IMR-90 (cell line): ENCODE measurements around the gene HIGD1C. TPM values are rescaled to one million over a fixed set of nuclear protein-coding genes. Genes with fewer than 3 reads are reported as not detected.

ENCODE experiments used
- ATAC-seq: fragments of 200-7000 bp; cut with Tn5 transposase; 2 replicates; pipeline ENCODE4 v1.9.1; 2020; ENCODE audit warnings: low read depth, mild to moderate bottlenecking, moderate library complexity
- BruUV-seq: library from RNA; stranded (reverse); fragments of 400-500 nt; replicated peaks from 2 replicates; lab custom pipeline; 2021; lab: Mats Ljungman, UMichigan
- CTCF ChIA-PET: fragments of 300-600 bp; formaldehyde crosslinking; extraction: SDS; loops from one replicate; lab custom pipeline; 2021; ENCODE audit warnings: antibody characterized with exemption; lab: Yijun Ruan, JAX
- POLR2A ChIA-PET: fragments of 300-600 bp; sonication (Branson Sonifier 250); formaldehyde crosslinking; loops from one replicate; lab custom pipeline; 2022; ENCODE audit warnings: antibody characterized with exemption; ENCODE audit not compliant: unreplicated experiment; lab: Charles Lee
- DNase-seq: peaks from one replicate; pipeline ENCODE4 v3.0.0; 2013
- H2AFZ ChIP-seq: replicated peaks from 2 replicates; pipeline ENCODE3; 2013; ENCODE audit warnings: low read length, mild to moderate bottlenecking; ENCODE audit not compliant: poor library complexity
- H2AK5ac ChIP-seq: 2 replicates; pipeline ENCODE4 v1.6.1; 2013; ENCODE audit warnings: low read depth, low read length, inconsistent platforms
- H2AK9ac ChIP-seq: replicated peaks from 2 replicates; pipeline ENCODE3; 2013; ENCODE audit warnings: mild to moderate bottlenecking, low read depth, low read length, moderate library complexity; ENCODE audit not compliant: poor library complexity
- H2BK120ac ChIP-seq: 2 replicates; pipeline ENCODE4 v1.6.1; 2013; ENCODE audit warnings: low read depth, low read length, inconsistent platforms
- H2BK15ac ChIP-seq: 3 replicates; pipeline ENCODE4 v1.6.1; 2013; ENCODE audit warnings: low read depth, low read length, inconsistent platforms
- H2BK20ac ChIP-seq: 2 replicates; pipeline ENCODE4 v1.6.1; 2013; ENCODE audit warnings: low read depth, mild to moderate bottlenecking, inconsistent platforms, low read length, moderate library complexity
- H2BK5ac ChIP-seq: 2 replicates; pipeline ENCODE4 v1.6.1; 2013; ENCODE audit warnings: mild to moderate bottlenecking, low read depth, low read length, inconsistent platforms; ENCODE audit not compliant: poor library complexity, severe bottlenecking
- H3K14ac ChIP-seq: replicated peaks from 2 replicates; pipeline ENCODE4 v1.6.1; 2013; ENCODE audit warnings: low read depth, low read length, inconsistent platforms
- H3K18ac ChIP-seq: 2 replicates; pipeline ENCODE4 v1.6.1; 2013; ENCODE audit warnings: low read depth, low read length, control low read depth
- H3K23ac ChIP-seq: 2 replicates; pipeline ENCODE4 v1.6.1; 2013; ENCODE audit warnings: low read depth, low read length, inconsistent platforms
- H3K27ac ChIP-seq: 2 replicates; pipeline ENCODE4 v1.5.1; 2013; ENCODE audit warnings: mild to moderate bottlenecking, control low read depth, low read length; ENCODE audit not compliant: insufficient read depth
- H3K27me3 ChIP-seq: 2 replicates; pipeline ENCODE4 v1.6.1; 2013; ENCODE audit warnings: low read length; ENCODE audit not compliant: control insufficient read depth, insufficient read depth
- H3K36me3 ChIP-seq: 2 replicates; pipeline ENCODE4 v1.6.1; 2013; ENCODE audit warnings: low read length, mixed read lengths; ENCODE audit not compliant: control insufficient read depth, insufficient read depth
- H3K4ac ChIP-seq: 2 replicates; pipeline ENCODE4 v1.6.1; 2013; ENCODE audit warnings: low read depth, low read length, inconsistent platforms
- H3K4me1 ChIP-seq: 2 replicates; pipeline ENCODE4 v1.6.1; 2013; ENCODE audit warnings: low read length, mixed read lengths; ENCODE audit not compliant: control insufficient read depth, insufficient read depth
- H3K4me2 ChIP-seq: 2 replicates; pipeline ENCODE4 v1.6.1; 2013; ENCODE audit warnings: low read depth, mild to moderate bottlenecking, control low read depth, low read length, moderate library complexity
- H3K4me3 ChIP-seq: 2 replicates; pipeline ENCODE4 v1.5.1; 2013; ENCODE audit warnings: low read depth, mild to moderate bottlenecking, control low read depth, low read length, moderate library complexity; ENCODE audit not compliant: insufficient read depth
- H3K56ac ChIP-seq: 2 replicates; pipeline ENCODE4 v1.6.1; 2013; ENCODE audit warnings: low read length, inconsistent platforms; ENCODE audit not compliant: insufficient read depth; ENCODE audit errors: extremely low read depth
- H3K79me1 ChIP-seq, 2 experiments: 2 replicates each; pipeline ENCODE4 v1.6.1; 2013; ENCODE audit warnings: low read length in 2 of 2, inconsistent platforms in 1 of 2, low read depth in 1 of 2
- H3K9ac ChIP-seq: 2 replicates; pipeline ENCODE4 v1.6.1; 2013; ENCODE audit warnings: low read depth, low read length, control low read depth
- H3K9me1 ChIP-seq: 2 replicates; pipeline ENCODE4 v1.6.1; 2013; ENCODE audit warnings: low read length, inconsistent platforms; ENCODE audit not compliant: insufficient read depth
- H3K9me3 ChIP-seq: 2 replicates; pipeline ENCODE4 v1.6.1; 2013; ENCODE audit warnings: low read length; ENCODE audit not compliant: control insufficient read depth, insufficient read depth
- H4K20me1 ChIP-seq: 2 replicates; pipeline ENCODE4 v1.6.1; 2013; ENCODE audit warnings: low read length, inconsistent platforms; ENCODE audit not compliant: insufficient read depth
- H4K5ac ChIP-seq: 2 replicates; pipeline ENCODE4 v1.6.1; 2013; ENCODE audit warnings: mild to moderate bottlenecking, low read depth, low read length, control low read depth
- H4K8ac ChIP-seq, 2 experiments: 2 replicates each; pipeline ENCODE4 v1.6.1; 2013; ENCODE audit warnings: low read depth in 2 of 2, low read length in 2 of 2, control low read depth in 1 of 2, inconsistent platforms in 1 of 2
- H4K91ac ChIP-seq: 2 replicates; pipeline ENCODE4 v1.6.1; 2013; ENCODE audit warnings: low read depth, low read length, inconsistent platforms; ENCODE audit not compliant: insufficient read depth
- CTCF ChIP-seq: conservative IDR thresholded peaks from 2 replicates; pipeline ENCODE4 v1.5.1; 2012; ENCODE audit warnings: mild to moderate bottlenecking, low read depth, low read length, improper control_type of control experiment
- MAFK ChIP-seq: IDR thresholded peaks from 2 replicates; pipeline ENCODE4 v1.6.1; 2012; ENCODE audit warnings: low read depth, low read length, improper control_type of control experiment
- WGBS, 2 experiments: methylation state at CpG; one replicate each; pipeline versions ENCODE4 v1.1.5 to v1.1.7; 2013; ENCODE audit warnings: missing lambda C conversion rate in 2 of 2; ENCODE audit not compliant: insufficient read length in 1 of 2; ENCODE audit errors: extremely low coverage in 2 of 2; 5-methylcytosine and 5-hydroxymethylcytosine counted together
- dilution Hi-C: fragments of 300-500 bp; cut with HindIII; formaldehyde crosslinking; loops from one replicate; pipeline ENCODE4 v1.14.3; 2018; ENCODE audit warnings: low sequenced_read_pairs; ENCODE audit not compliant: unreplicated experiment
- in situ Hi-C: fragments of 300-500 bp; cut with MboI; formaldehyde crosslinking; loops from 3 replicates; pipeline ENCODE4 v1.14.3; 2019; ENCODE audit warnings: low sequenced_read_pairs, inconsistent platforms, mixed read lengths
- intact Hi-C: fragments of 100-400 bp; cut with micrococcal nuclease; formaldehyde crosslinking; loops from 2 replicates; pipeline ENCODE4 v1.10.0; 2022
- polyA plus RNA-seq, 3 experiments: library from polyadenylated mRNA; depleted of rRNA; stranded (reverse); fragments of >200 nt; gene quantifications; 2 replicates each; pipeline ENCODE4 v1.2.3, GENCODE V29; 2012; ENCODE audit warnings: low replicate concordance in 1 of 3
- total RNA-seq: library from RNA; depleted of rRNA; stranded (reverse); fragments of >200 nt; gene quantifications from 2 replicates; pipeline ENCODE4 v1.2.3, GENCODE V29; 2012

The HIGD1C gene
- total and polyA plus RNA-seq, 2 of the 4 experiments (the other 2 are of a cell fraction): not detected

- dilution Hi-C loops: no loop called here
- intact Hi-C loops: no loop called here
- no peak overlapping the region for H2AK5ac ChIP-seq
- ATAC-seq (no peak), DNase-seq (no peak)
- H3K9me3 ChIP-seq: no peaks in the 10 kb centered on the region
- BruUV-seq: no TSS peak
- H3K27ac ChIP-seq: no peak overlapping the region
- WGBS, 2 experiments: 94% methylated on average over 3 of the region's 6 CpGs; no CpG with 5 or more reads in 1 of the 2 experiments
- TF ChIP-seq CTCF (no peak), MAFK (peak; percentile 94)
- H3K56ac ChIP-seq: no peak overlapping the region
- ChIA-PET POLR2A (no interaction called here), CTCF (no interaction called here)
- H2BK20ac ChIP-seq: no peak overlapping the region
- no peak overlapping the region for H2AK9ac ChIP-seq
- H2BK5ac ChIP-seq: no peak overlapping the region
- no peak overlapping the region for H3K4ac ChIP-seq
- no peaks in the 10 kb centered on the region for H3K79me1 ChIP-seq
- no peak overlapping the region for H3K14ac ChIP-seq
- no peak overlapping the region for H3K9ac ChIP-seq
- no peak overlapping the region for H3K4me2 ChIP-seq
- no peak overlapping the region for H4K8ac ChIP-seq
- H4K91ac ChIP-seq: no peak overlapping the region
- H3K4me1 ChIP-seq: no peaks in the 10 kb centered on the region
- no peaks in the 10 kb centered on the region for H3K27me3 ChIP-seq
- H2BK15ac ChIP-seq: no peak overlapping the region
- H4K5ac ChIP-seq: no peak overlapping the region
- H3K18ac ChIP-seq: no peak overlapping the region
- no peaks in the 10 kb centered on the region for H3K9me1 ChIP-seq
- H2BK120ac ChIP-seq: no peak overlapping the region
- no peak overlapping the region for H3K23ac ChIP-seq
- H3K36me3 ChIP-seq: peaks cover 5% of the 10 kb centered on the region
- no peaks in the 10 kb centered on the region for H4K20me1 ChIP-seq
- H2AFZ ChIP-seq: no peak overlapping the region
- no peak overlapping the region for H3K4me3 ChIP-seq
- in situ Hi-C loops: loop anchor here (10.0 to 25.0 kb wide), 2 partner anchors 155 to 492 kb away; no protein-coding TSS in a partner anchor
These were observed 27.2 kb downstream of the HIGD1C start for GRCh38 chr12:50979369-50980052.
